KMS-11 (cell line): ENCODE measurements around the gene ERC2.

Experiments used
- H2AFZ ChIP-seq: fragments of 200-600 bp; sonication (generic); 2 replicates; pipeline ENCODE4 v1.6.1; 2016; ENCODE audit warnings: antibody characterized with exemption, mixed run types, low read depth
- H3K27ac ChIP-seq: fragments of 200-600 bp; sonication (generic); 2 replicates; pipeline ENCODE4 v1.6.1; 2016; ENCODE audit warnings: mild to moderate bottlenecking, mixed run types
- H3K27me3 ChIP-seq: fragments of 200-600 bp; sonication (generic); 2 replicates; pipeline ENCODE4 v1.6.1; 2017; ENCODE audit warnings: mild to moderate bottlenecking, low read depth, mixed run types, moderate library complexity; ENCODE audit not compliant: insufficient read depth
- H3K36me3 ChIP-seq: fragments of 200-600 bp; sonication (generic); 2 replicates; pipeline ENCODE4 v1.6.1; 2017; ENCODE audit warnings: mild to moderate bottlenecking, mixed run types; ENCODE audit not compliant: insufficient read depth
- H3K4me1 ChIP-seq: fragments of 200-600 bp; sonication (generic); 2 replicates; pipeline ENCODE4 v1.6.1; 2016; ENCODE audit warnings: mild to moderate bottlenecking, low read depth, mixed run types; ENCODE audit not compliant: poor library complexity, severe bottlenecking
- H3K4me2 ChIP-seq: fragments of 200-600 bp; sonication (generic); 2 replicates; pipeline ENCODE4 v1.7.0; 2016; ENCODE audit warnings: mild to moderate bottlenecking, mixed run types
- H3K4me3 ChIP-seq: fragments of 200-600 bp; sonication (generic); IDR thresholded peaks from 2 replicates; pipeline ENCODE4 v1.6.1; 2017; ENCODE audit warnings: low read depth, low read length, mixed read lengths; ENCODE audit not compliant: insufficient read depth
- H3K79me2 ChIP-seq: fragments of 200-600 bp; sonication (generic); 2 replicates; pipeline ENCODE4 v1.6.1; 2016; ENCODE audit warnings: low read depth, mixed run types; ENCODE audit not compliant: insufficient read depth
- H3K9ac ChIP-seq: fragments of 200-600 bp; sonication (generic); 2 replicates; pipeline ENCODE4 v1.6.1; 2016; ENCODE audit warnings: mild to moderate bottlenecking, mixed run types
- H4K20me1 ChIP-seq: fragments of 200-600 bp; sonication (generic); 2 replicates; pipeline ENCODE4 v1.6.1; 2016; ENCODE audit warnings: mild to moderate bottlenecking, mixed run types; ENCODE audit not compliant: insufficient read depth
- TF ChIP-seq, protein P1 (sequence below): fragments of 200-600 bp; sonication (generic); conservative IDR thresholded peaks from 2 replicates; pipeline ENCODE4 v1.6.1; 2017; ENCODE audit warnings: low read depth, mild to moderate bottlenecking, antibody characterized with exemption, low read length, moderate library complexity, mixed read lengths

ERC2 gene

DNA sequence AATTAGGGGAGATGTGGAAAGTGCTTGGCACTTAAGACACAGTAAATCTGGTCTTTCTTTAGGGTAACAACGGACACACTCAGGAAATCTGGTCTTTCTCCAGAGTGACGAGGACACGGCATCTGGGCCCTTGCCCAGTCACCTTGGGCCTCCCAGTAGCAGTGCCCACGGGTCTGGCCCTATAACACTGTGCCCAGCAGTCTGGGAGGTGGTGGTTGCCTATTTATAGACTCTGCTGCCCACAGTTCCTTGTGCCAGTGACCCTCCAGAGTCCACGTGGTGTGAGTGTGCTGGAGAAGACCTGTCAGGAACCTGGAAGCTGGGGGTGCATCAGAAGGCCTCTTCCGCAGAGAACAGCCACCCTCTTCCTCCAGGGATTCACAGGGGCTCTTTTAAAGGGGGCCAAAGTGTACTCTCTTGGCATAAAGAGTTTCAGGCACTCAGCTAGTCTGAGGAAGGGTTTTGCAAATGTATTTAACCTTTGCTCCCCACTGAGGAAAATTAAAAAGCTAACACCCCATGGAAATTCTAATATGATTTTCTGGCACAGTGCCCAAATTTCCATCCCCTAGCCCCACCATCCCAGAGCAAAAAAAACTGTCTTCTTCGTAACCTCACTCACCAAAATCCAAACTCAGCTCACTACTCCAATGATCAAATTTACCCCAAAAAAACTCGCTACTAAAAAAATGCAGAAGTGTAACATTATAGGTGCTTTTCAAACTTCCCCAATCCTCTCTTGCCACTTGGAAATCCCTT is 996.6 kb downstream of the ERC2 start:
- H4K20me1 ChIP-seq, result no peaks in the 10 kb centered on the region
- no peaks in the 10 kb centered on the region for H3K4me1 ChIP-seq
- no peaks in the 10 kb centered on the region for H3K36me3 ChIP-seq
- H3K27ac ChIP-seq, result no peak overlapping the region
- no peak overlapping the region for H3K4me2 ChIP-seq
- no peaks in the 10 kb centered on the region for H3K27me3 ChIP-seq
- H3K9ac ChIP-seq, result no peak overlapping the region
- H3K4me3 ChIP-seq, result no peak overlapping the region
- no peaks in the 10 kb centered on the region for H3K79me2 ChIP-seq
- TF ChIP-seq, protein P1, sequence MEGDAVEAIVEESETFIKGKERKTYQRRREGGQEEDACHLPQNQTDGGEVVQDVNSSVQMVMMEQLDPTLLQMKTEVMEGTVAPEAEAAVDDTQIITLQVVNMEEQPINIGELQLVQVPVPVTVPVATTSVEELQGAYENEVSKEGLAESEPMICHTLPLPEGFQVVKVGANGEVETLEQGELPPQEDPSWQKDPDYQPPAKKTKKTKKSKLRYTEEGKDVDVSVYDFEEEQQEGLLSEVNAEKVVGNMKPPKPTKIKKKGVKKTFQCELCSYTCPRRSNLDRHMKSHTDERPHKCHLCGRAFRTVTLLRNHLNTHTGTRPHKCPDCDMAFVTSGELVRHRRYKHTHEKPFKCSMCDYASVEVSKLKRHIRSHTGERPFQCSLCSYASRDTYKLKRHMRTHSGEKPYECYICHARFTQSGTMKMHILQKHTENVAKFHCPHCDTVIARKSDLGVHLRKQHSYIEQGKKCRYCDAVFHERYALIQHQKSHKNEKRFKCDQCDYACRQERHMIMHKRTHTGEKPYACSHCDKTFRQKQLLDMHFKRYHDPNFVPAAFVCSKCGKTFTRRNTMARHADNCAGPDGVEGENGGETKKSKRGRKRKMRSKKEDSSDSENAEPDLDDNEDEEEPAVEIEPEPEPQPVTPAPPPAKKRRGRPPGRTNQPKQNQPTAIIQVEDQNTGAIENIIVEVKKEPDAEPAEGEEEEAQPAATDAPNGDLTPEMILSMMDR, result no peak
- H2AFZ ChIP-seq, result no peak overlapping the region

DNA sequence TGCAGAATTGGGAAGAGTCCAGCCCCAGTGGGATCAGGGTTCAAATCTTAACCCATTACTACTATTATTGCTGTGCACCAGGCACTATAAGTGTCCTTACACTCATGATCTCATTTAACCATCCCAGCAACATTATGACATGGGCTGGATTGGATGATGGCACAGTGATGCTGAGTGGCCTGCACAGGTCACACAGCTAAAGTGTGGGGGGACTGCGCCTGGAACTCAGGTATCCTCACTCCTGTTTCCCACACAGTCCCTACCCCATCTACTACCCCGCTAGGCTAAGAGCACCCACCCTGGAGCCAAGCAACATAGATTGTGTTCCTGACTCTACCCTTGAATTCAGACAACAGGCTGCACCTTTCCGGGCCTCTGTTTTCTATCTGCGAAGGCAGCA is 997.2 kb downstream of the ERC2 start:
- no peak overlapping the region for H2AFZ ChIP-seq
- no peaks in the 10 kb centered on the region for H3K79me2 ChIP-seq
- H3K4me2 ChIP-seq, result no peak overlapping the region
- H3K36me3 ChIP-seq, result no peaks in the 10 kb centered on the region
- no peaks in the 10 kb centered on the region for H3K4me1 ChIP-seq
- H3K9ac ChIP-seq, result no peak overlapping the region
- TF ChIP-seq, protein P1, result no peak
- no peaks in the 10 kb centered on the region for H4K20me1 ChIP-seq
- no peak overlapping the region for H3K27ac ChIP-seq
- H3K27me3 ChIP-seq, result no peaks in the 10 kb centered on the region
- no peak overlapping the region for H3K4me3 ChIP-seq

DNA sequence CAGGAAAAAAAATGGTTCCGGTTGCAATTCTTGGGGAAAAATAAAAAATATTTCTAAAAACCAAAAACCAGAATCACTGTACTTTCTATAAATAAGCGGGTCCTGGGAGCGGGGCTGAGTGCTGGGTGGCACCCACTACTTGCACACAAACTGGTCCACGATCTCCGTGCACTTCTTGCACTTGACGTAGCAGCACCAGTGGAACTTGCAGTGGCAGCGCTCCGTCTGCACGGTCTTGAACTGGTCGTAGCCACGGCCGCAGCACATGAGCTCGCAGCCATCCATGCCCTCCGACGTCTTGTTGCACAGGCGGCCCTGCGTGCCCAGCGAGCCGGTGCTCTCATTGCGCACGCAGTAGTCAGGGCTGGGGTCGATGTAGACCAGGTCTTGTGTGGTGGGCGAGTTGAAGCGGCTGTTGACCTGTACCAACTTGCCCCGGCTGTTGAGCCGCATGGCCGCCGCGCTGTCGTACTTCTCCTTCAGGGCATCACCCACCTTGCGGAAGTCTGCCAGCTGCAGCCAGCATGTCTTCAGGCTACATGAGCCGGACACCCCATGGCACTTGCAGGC is 998.2 kb downstream of the ERC2 start:
- Histone ChIP-seq H3K4me1 (no peaks in the 10 kb centered on the region), H4K20me1 (no peaks in the 10 kb centered on the region), H3K27ac (no peak overlapping the region), H3K4me3 (no peak overlapping the region), H3K27me3 (no peaks in the 10 kb centered on the region), H3K9ac (no peak overlapping the region), H3K79me2 (no peaks in the 10 kb centered on the region), H3K4me2 (no peak overlapping the region), H3K36me3 (no peaks in the 10 kb centered on the region), H2AFZ (no peak overlapping the region)
- TF ChIP-seq, protein P1, result no peak

DNA sequence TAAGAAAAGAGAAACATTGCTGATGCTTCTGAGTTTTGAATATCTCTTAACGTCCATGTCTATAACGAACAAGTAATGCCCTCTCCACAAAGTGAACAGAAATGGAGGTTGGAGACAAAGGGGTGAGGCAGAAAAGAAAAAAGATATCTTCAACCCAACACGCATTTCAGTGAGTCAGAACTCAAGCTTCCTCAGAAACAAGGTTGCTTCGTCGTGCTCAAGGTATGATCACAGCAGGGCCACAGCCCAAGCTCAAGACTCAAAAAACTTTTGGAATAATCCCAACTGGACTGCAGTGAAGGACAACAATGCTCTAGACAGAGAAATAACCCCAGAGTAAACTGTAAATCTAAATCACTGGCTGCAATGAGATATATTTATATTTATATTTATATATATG is 1000.0 kb downstream of the ERC2 start:
- H3K9ac ChIP-seq, result no peak overlapping the region
- no peaks in the 10 kb centered on the region for H3K27me3 ChIP-seq
- no peak overlapping the region for H3K4me3 ChIP-seq
- H3K4me2 ChIP-seq, result no peak overlapping the region
- no peaks in the 10 kb centered on the region for H3K4me1 ChIP-seq
- no peak overlapping the region for H2AFZ ChIP-seq
- H3K79me2 ChIP-seq, result no peaks in the 10 kb centered on the region
- TF ChIP-seq, protein P1, result no peak
- H3K36me3 ChIP-seq, result no peaks in the 10 kb centered on the region
- H4K20me1 ChIP-seq, result no peaks in the 10 kb centered on the region
- no peak overlapping the region for H3K27ac ChIP-seq
